HepG2 (cell line): ENCODE measurements around the gene LDB2. TPM values are rescaled to one million over a fixed set of nuclear protein-coding genes. Genes with fewer than 3 reads are reported as not detected.

Source experiments
- ATAC-seq: fragments of 200-7000 bp; cut with Tn5 transposase; 3 replicates; pipeline ENCODE4 v1.9.1; 2020; ENCODE audit warnings: mild to moderate bottlenecking, moderate library complexity
- BruUV-seq: library from RNA; stranded (reverse); fragments of 400-500 nt; replicated peaks from 2 replicates; lab custom pipeline; 2021; lab: Mats Ljungman, UMichigan
- CTCF ChIA-PET: fragments of 300-600 bp; formaldehyde crosslinking; extraction: SDS; loops from one replicate; lab custom pipeline; 2021; ENCODE audit warnings: low total read pairs, inconsistent platforms, low intra/inter-chr PET ratio; lab: Yijun Ruan, JAX
- POLR2A ChIA-PET: fragments of 350-600 bp; sonication (Branson Sonifier 250); formaldehyde crosslinking; loops from one replicate; lab custom pipeline; 2020; ENCODE audit warnings: antibody characterized with exemption, inconsistent platforms; lab: Yijun Ruan, JAX
- DNase-seq: peaks from one replicate; pipeline ENCODE4 v3.0.0-alpha.2; 2015; ENCODE audit warnings: low spot score
- FAIRE-seq: peaks from 3 replicates; lab custom pipeline; 2011; peaks lifted over from hg19 to GRCh38; lab: Jason Lieb, UNC
- H2AFZ ChIP-seq: one replicate; pipeline ENCODE4 v1.6.1; 2011; ENCODE audit warnings: low read length, inconsistent platforms
- H3K27ac ChIP-seq: fragments of 300-600 bp; 3 replicates; pipeline ENCODE4 v1.8.0; 2011; ENCODE audit warnings: mixed run types, mild to moderate bottlenecking, mixed read lengths, low read length, inconsistent platforms; ENCODE audit not compliant: insufficient read depth; ENCODE audit errors: extremely low read length
- H3K27me3 ChIP-seq, 2 experiments: fragments of 200-600 bp in 1 of 2; 2 replicates in 1 of 2; 3 replicates in 1 of 2; pipeline versions ENCODE4 v1.6.0 to v1.8.0; 2011; ENCODE audit warnings: low read length in 2 of 2, mild to moderate bottlenecking in 2 of 2, moderate library complexity in 2 of 2, inconsistent platforms in 1 of 2; ENCODE audit not compliant: insufficient read depth in 2 of 2, control insufficient read depth in 1 of 2
- H3K36me3 ChIP-seq, 2 experiments: fragments of 200-600 bp in 1 of 2; replicated peaks in 1 of 2; 2 replicates in 1 of 2; 3 replicates in 1 of 2; pipeline versions ENCODE4 v1.5.1 to v1.8.0; 2011; ENCODE audit warnings: low read length in 2 of 2, inconsistent platforms in 1 of 2; ENCODE audit not compliant: insufficient read depth in 2 of 2, control insufficient read depth in 1 of 2
- H3K4me1 ChIP-seq: 2 replicates; pipeline ENCODE4 v1.5.1; 2012; ENCODE audit warnings: low read length, inconsistent platforms; ENCODE audit not compliant: insufficient read depth
- H3K4me2 ChIP-seq: 2 replicates; pipeline ENCODE4 v1.6.0; 2011; ENCODE audit warnings: low read depth, low read length, inconsistent platforms
- H3K4me3 ChIP-seq, 3 experiments: fragments of 200-600 bp in 1 of 3; sonication (generic), shearing (Covaris generic) in 1 of 3; replicated peaks in 1 of 3; 2 replicates each; pipeline ENCODE4 v1.5.1; 2011 to 2016; ENCODE audit warnings: low read length in 3 of 3, inconsistent platforms in 2 of 3, low read depth in 2 of 3, mild to moderate bottlenecking in 2 of 3, control low read depth in 1 of 3, mixed read lengths in 1 of 3; ENCODE audit not compliant: insufficient read depth in 1 of 3
- H3K79me2 ChIP-seq: one replicate; pipeline ENCODE4 v1.6.1; 2011; ENCODE audit warnings: low read length, inconsistent platforms; ENCODE audit not compliant: insufficient read depth
- H3K9ac ChIP-seq: 2 replicates; pipeline ENCODE4 v1.6.0; 2011; ENCODE audit warnings: mild to moderate bottlenecking, low read depth, low read length, inconsistent platforms; ENCODE audit not compliant: insufficient read depth
- H3K9me3 ChIP-seq: 2 replicates; pipeline ENCODE4 v1.5.1; 2012; ENCODE audit warnings: mild to moderate bottlenecking, low read length
- H4K20me1 ChIP-seq: 2 replicates; pipeline ENCODE4 v1.6.0; 2011; ENCODE audit warnings: inconsistent platforms, mild to moderate bottlenecking, low read length, moderate library complexity; ENCODE audit not compliant: insufficient read depth
- ATRX ChIP-seq: sonication (generic); formaldehyde crosslinking; IDR thresholded peaks from 2 replicates; pipeline ENCODE4 v1.4.0; 2020; ENCODE audit warnings: missing genetic modification reagents, borderline replicate concordance
- MXI1 ChIP-seq: IDR thresholded peaks from 3 replicates; pipeline ENCODE4 v1.6.1; 2012; ENCODE audit warnings: low read depth, low read length, inconsistent platforms, borderline replicate concordance
- PCBP1 ChIP-seq: fragments of 200-400 bp; formaldehyde crosslinking; IDR thresholded peaks from 2 replicates; pipeline ENCODE4 v1.6.1; 2017; ENCODE audit warnings: mild to moderate bottlenecking, low read depth, low read length, borderline replicate concordance
- PRDM10 ChIP-seq: sonication (generic); formaldehyde crosslinking; IDR thresholded peaks from 2 replicates; pipeline ENCODE4 v1.4.0; 2020; ENCODE audit warnings: low read depth, missing genetic modification reagents
- SPEN ChIP-seq: sonication (generic); formaldehyde crosslinking; IDR thresholded peaks from 2 replicates; pipeline ENCODE4 v1.5.1; 2020; ENCODE audit warnings: low read depth, mild to moderate bottlenecking, missing genetic modification reagents
- TEAD2 ChIP-seq: sonication (generic); formaldehyde crosslinking; IDR thresholded peaks from 2 replicates; pipeline ENCODE4 v1.9.0; 2021; ENCODE audit warnings: missing genetic modification reagents
- TRIM24 ChIP-seq: sonication (generic); formaldehyde crosslinking; IDR thresholded peaks from 2 replicates; pipeline ENCODE4 v1.8.0; 2022; ENCODE audit warnings: mild to moderate bottlenecking, missing genetic modification reagents
- ZBTB26 ChIP-seq: IDR thresholded peaks from 2 replicates; pipeline ENCODE4 v1.6.1; 2016; ENCODE audit warnings: missing compliant biosample characterization, missing genetic modification reagents, borderline replicate concordance
- ZFY ChIP-seq: sonication (generic); formaldehyde crosslinking; IDR thresholded peaks from 2 replicates; pipeline ENCODE4 v1.4.0; 2020; ENCODE audit warnings: missing genetic modification reagents
- ZNF280D ChIP-seq: sonication (generic); formaldehyde crosslinking; IDR thresholded peaks from 2 replicates; pipeline ENCODE4 v1.5.1; 2020; ENCODE audit warnings: mild to moderate bottlenecking, missing genetic modification reagents
- ZNF615 ChIP-seq: sonication (generic); formaldehyde crosslinking; IDR thresholded peaks from 2 replicates; pipeline ENCODE4 v1.5.0; 2020; ENCODE audit warnings: mild to moderate bottlenecking, missing genetic modification reagents, borderline replicate concordance
- ZNF761 ChIP-seq: sonication (generic); formaldehyde crosslinking; conservative IDR thresholded peaks from 2 replicates; pipeline ENCODE4 v1.4.0; 2020; ENCODE audit warnings: mild to moderate bottlenecking, missing genetic modification reagents
- WGBS: methylation state at CpG from one replicate; pipeline ENCODE4 v1.1.6; 2017; ENCODE audit warnings: low lambda C conversion rate; 5-methylcytosine and 5-hydroxymethylcytosine counted together
- in situ Hi-C: cut with HindIII; loops from 2 replicates; pipeline ENCODE4 v1.10.0; 2017; ENCODE audit warnings: low pct_unique_long_range_greater_than_20kb; ENCODE audit not compliant: extremely low pct_ligation_motif_present
- intact Hi-C: fragments of 100-400 bp; cut with micrococcal nuclease; formaldehyde crosslinking; loops from one replicate; pipeline ENCODE4 v1.10.0; 2022; ENCODE audit not compliant: unreplicated experiment
- polyA plus RNA-seq, 8 experiments: library from polyadenylated mRNA; depleted of rRNA in 3 of 8; stranded (reverse) in 7 of 8; unstranded in 1 of 8; fragments of >200 nt; fragmentation: Illumina TruSeq in 4 of 8; extraction: Trizol in 4 of 8; gene quantifications; 2 replicates each; pipeline versions ENCODE4 v1.2.1 to v1.2.3, GENCODE V29; 2011 to 2016; ENCODE audit warnings: low read depth in 4 of 8, missing spikeins in 1 of 8, mixed read lengths in 1 of 8; ENCODE audit not compliant: insufficient read depth in 1 of 8
- total RNA-seq, 5 experiments: library from RNA; depleted of rRNA; stranded (reverse); fragments of >200 nt; fragmentation: Illumina TruSeq; extraction: Trizol; gene quantifications; 2 replicates each; pipeline ENCODE4 v1.2.3, GENCODE V29; 2016; ENCODE audit warnings: low read depth in 1 of 5
- TF ChIP-seq, protein P1 (sequence below), 2 experiments: IDR thresholded peaks; 2 replicates each; pipeline ENCODE4 v1.6.1; 2011 to 2012; ENCODE audit warnings: low read length in 2 of 2, borderline replicate concordance in 1 of 2, low read depth in 1 of 2, mild to moderate bottlenecking in 1 of 2, moderate library complexity in 1 of 2

The LDB2 gene
- total and polyA plus RNA-seq, 2 of the 13 experiments (the other 11 are each of a cell fraction or from before 2014, with no cell fraction given) = not detected

DNA sequence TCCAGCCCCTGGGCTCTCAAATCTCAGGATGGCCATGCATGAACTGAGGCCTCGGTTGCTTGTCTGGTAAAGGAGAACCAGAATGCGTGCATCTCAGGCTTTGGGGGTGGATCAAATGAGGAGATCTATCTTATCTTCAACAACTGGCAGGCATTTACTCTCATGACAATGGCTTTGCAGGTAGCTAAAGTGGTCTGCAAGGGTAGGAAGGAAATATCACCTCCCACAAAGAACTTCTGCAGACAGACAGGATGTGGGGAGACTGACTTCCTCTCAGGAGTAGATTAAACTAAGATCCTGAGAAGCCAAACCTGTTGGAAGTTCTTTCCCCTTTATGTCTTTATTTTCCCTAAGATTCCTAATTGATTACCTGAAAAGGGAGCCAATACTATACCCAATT, 7.8 kb downstream of the LDB2 start:
- no peak overlapping the region for H3K4me2 ChIP-seq
- no peak overlapping the region for H3K27ac ChIP-seq
- BruUV-seq = no TSS peak
- no peaks in the 10 kb centered on the region for H3K9me3 ChIP-seq
- peaks cover 0 to 3% of the 10 kb centered on the region in 2 experiments; a peak in 1 of 5 replicates for H3K27me3 ChIP-seq
- no peak overlapping the region for H2AFZ ChIP-seq
- no peak for ATAC-seq
- H3K4me1 ChIP-seq = no peaks in the 10 kb centered on the region
- DNase-seq = no peak
- no peak for FAIRE-seq
- ChIA-PET CTCF (no interaction called here), POLR2A (no interaction called here)
- no peaks in the 10 kb centered on the region for H4K20me1 ChIP-seq
- H3K36me3 ChIP-seq = no peaks in the 10 kb centered on the region
- 61% methylated on average over 2 of the region's 2 CpGs for WGBS
- in situ Hi-C loops (no loop called here), intact Hi-C loops (no loop called here)
- no peak overlapping the region for H3K4me3 ChIP-seq
- no peak overlapping the region for H3K9ac ChIP-seq
- no peaks in the 10 kb centered on the region for H3K79me2 ChIP-seq
- TF ChIP-seq ZBTB26 (CRISPR knock-in tag) = no peak
- no peak for TF ChIP-seq ZNF761 (CRISPR knock-in tag)
- TF ChIP-seq MXI1 = no peak
- no peak for TF ChIP-seq TEAD2 (CRISPR knock-in tag)
- TF ChIP-seq SPEN = no peak
- no peak for TF ChIP-seq ZFY
- no peak for TF ChIP-seq ZNF615 (CRISPR knock-in tag)
- TF ChIP-seq ATRX (CRISPR knock-in tag) = no peak
- no peak for TF ChIP-seq TRIM24 (CRISPR knock-in tag)
- no peak for TF ChIP-seq PRDM10 (CRISPR knock-in tag)
- no peak for TF ChIP-seq ZNF280D
- TF ChIP-seq, protein P1, sequence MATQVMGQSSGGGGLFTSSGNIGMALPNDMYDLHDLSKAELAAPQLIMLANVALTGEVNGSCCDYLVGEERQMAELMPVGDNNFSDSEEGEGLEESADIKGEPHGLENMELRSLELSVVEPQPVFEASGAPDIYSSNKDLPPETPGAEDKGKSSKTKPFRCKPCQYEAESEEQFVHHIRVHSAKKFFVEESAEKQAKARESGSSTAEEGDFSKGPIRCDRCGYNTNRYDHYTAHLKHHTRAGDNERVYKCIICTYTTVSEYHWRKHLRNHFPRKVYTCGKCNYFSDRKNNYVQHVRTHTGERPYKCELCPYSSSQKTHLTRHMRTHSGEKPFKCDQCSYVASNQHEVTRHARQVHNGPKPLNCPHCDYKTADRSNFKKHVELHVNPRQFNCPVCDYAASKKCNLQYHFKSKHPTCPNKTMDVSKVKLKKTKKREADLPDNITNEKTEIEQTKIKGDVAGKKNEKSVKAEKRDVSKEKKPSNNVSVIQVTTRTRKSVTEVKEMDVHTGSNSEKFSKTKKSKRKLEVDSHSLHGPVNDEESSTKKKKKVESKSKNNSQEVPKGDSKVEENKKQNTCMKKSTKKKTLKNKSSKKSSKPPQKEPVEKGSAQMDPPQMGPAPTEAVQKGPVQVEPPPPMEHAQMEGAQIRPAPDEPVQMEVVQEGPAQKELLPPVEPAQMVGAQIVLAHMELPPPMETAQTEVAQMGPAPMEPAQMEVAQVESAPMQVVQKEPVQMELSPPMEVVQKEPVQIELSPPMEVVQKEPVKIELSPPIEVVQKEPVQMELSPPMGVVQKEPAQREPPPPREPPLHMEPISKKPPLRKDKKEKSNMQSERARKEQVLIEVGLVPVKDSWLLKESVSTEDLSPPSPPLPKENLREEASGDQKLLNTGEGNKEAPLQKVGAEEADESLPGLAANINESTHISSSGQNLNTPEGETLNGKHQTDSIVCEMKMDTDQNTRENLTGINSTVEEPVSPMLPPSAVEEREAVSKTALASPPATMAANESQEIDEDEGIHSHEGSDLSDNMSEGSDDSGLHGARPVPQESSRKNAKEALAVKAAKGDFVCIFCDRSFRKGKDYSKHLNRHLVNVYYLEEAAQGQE (IDR thresholded peaks at IDR 0.05; ENCODE audit: borderline replicate concordance in 1 of 2, low read depth in 1 of 2, low read length in 2 of 2) = no peak
- TF ChIP-seq PCBP1 = no peak
